CD14-positive monocyte (primary cell): ENCODE results near the gene KIAA0753. TPM values are rescaled to one million over a fixed set of nuclear protein-coding genes. Genes with fewer than 3 reads are reported as not detected.

Source experiments
- DNase-seq, 3 donors: peaks; one replicate each; pipeline ENCODE4 v3.0.0-alpha.2; 2011 to 2022
- H2AFZ ChIP-seq: 2 replicates; pipeline ENCODE4 v1.6.0; 2012; ENCODE audit warnings: mild to moderate bottlenecking, low read depth, low read length, inconsistent platforms; ENCODE audit not compliant: insufficient read depth, poor library complexity, severe bottlenecking
- H3K27ac ChIP-seq, 2 donors: 1 replicate in 1 of 2; 2 replicates in 1 of 2; pipeline ENCODE4 v1.5.1; 2012 to 2013; ENCODE audit warnings: low read length in 2 of 2, control low read depth in 1 of 2, inconsistent platforms in 1 of 2, low read depth in 1 of 2, mild to moderate bottlenecking in 1 of 2
- H3K27me3 ChIP-seq, 2 donors: one replicate each; pipeline versions ENCODE4 v1.6.0 to v1.6.1; 2011 to 2013; ENCODE audit warnings: low read length in 2 of 2; ENCODE audit not compliant: control insufficient read depth in 2 of 2, insufficient read depth in 2 of 2
- H3K36me3 ChIP-seq, 2 donors: replicated peaks in 1 of 2; 1 replicate in 1 of 2; 2 replicates in 1 of 2; pipeline versions ENCODE4 v1.5.1 to v1.6.1; 2012 to 2013; ENCODE audit warnings: low read length in 2 of 2, control low read depth in 1 of 2, inconsistent platforms in 1 of 2, mild to moderate bottlenecking in 1 of 2; ENCODE audit not compliant: insufficient read depth in 2 of 2, control insufficient read depth in 1 of 2
- H3K4me1 ChIP-seq, 2 donors: 1 replicate in 1 of 2; 2 replicates in 1 of 2; pipeline versions ENCODE4 v1.5.1 to v1.6.1; 2012 to 2013; ENCODE audit warnings: low read length in 2 of 2, control low read depth in 1 of 2, inconsistent platforms in 1 of 2, mild to moderate bottlenecking in 1 of 2, moderate library complexity in 1 of 2; ENCODE audit not compliant: insufficient read depth in 2 of 2, control insufficient read depth in 1 of 2
- H3K4me2 ChIP-seq: replicated peaks from 2 replicates; pipeline ENCODE3; 2012; ENCODE audit warnings: low read length, moderate library complexity, mild to moderate bottlenecking; ENCODE audit not compliant: poor library complexity, severe bottlenecking; ENCODE audit errors: extremely low read depth
- H3K4me3 ChIP-seq, 3 experiments: fragments of 200-600 bp in 1 of 3; sonication (generic) in 1 of 3; replicated peaks in 1 of 3; 1 replicate in 2 of 3; 2 replicates in 1 of 3; pipeline ENCODE4 v1.5.1; 2011 to 2013; ENCODE audit warnings: low read length in 3 of 3, mild to moderate bottlenecking in 3 of 3, control low read depth in 2 of 3, low read depth in 2 of 3, inconsistent platforms in 1 of 3, moderate library complexity in 1 of 3
- H3K79me2 ChIP-seq: 2 replicates; pipeline ENCODE4 v1.6.0; 2012; ENCODE audit warnings: mild to moderate bottlenecking, control low read depth, inconsistent platforms, low read length, moderate library complexity; ENCODE audit not compliant: insufficient read depth
- H3K9ac ChIP-seq: 2 replicates; pipeline ENCODE4 v1.6.0; 2017; ENCODE audit warnings: low read length, mild to moderate bottlenecking; ENCODE audit not compliant: insufficient read depth, poor library complexity, severe bottlenecking
- H3K9me3 ChIP-seq, 2 donors: replicated peaks in 1 of 2; 1 replicate in 1 of 2; 2 replicates in 1 of 2; pipeline versions ENCODE4 v1.5.1 to v1.6.1; 2012 to 2013; ENCODE audit warnings: low read length in 2 of 2, control low read depth in 1 of 2; ENCODE audit not compliant: control insufficient read depth in 1 of 2, insufficient read depth in 1 of 2
- H4K20me1 ChIP-seq: 2 replicates; pipeline ENCODE4 v1.6.0; 2012; ENCODE audit warnings: mild to moderate bottlenecking, low read length, control low read depth, moderate library complexity; ENCODE audit not compliant: insufficient read depth
- H3K27ac Mint-ChIP-seq, 7 donors: one replicate each; pipeline ENCODE4 v1.8.0; 2020; ENCODE audit warnings: mild to moderate bottlenecking in 7 of 7, mixed read lengths in 7 of 7, moderate library complexity in 6 of 7, inconsistent platforms in 2 of 7
- H3K27me3 Mint-ChIP-seq, 3 donors: one replicate each; pipeline ENCODE4 v1.8.0; 2021 to 2022; ENCODE audit warnings: low read depth in 3 of 3, mild to moderate bottlenecking in 3 of 3, mixed read lengths in 3 of 3, moderate library complexity in 3 of 3, inconsistent platforms in 1 of 3
- H3K36me3 Mint-ChIP-seq, 2 donors: one replicate each; pipeline ENCODE4 v1.8.0; 2020; ENCODE audit warnings: mixed read lengths in 2 of 2, inconsistent platforms in 1 of 2, mild to moderate bottlenecking in 1 of 2
- H3K4me1 Mint-ChIP-seq: one replicate; pipeline ENCODE4 v1.8.0; 2020; ENCODE audit warnings: mild to moderate bottlenecking, mixed read lengths
- H3K4me3 Mint-ChIP-seq, 2 donors: one replicate each; pipeline ENCODE4 v1.8.0; 2020; ENCODE audit warnings: mild to moderate bottlenecking in 2 of 2, mixed read lengths in 2 of 2, moderate library complexity in 1 of 2
- H3K9me3 Mint-ChIP-seq, 7 donors: one replicate each; pipeline ENCODE4 v1.8.0; 2020 to 2022; ENCODE audit warnings: mixed read lengths in 7 of 7, mild to moderate bottlenecking in 6 of 7, moderate library complexity in 6 of 7, inconsistent platforms in 2 of 7
- CTCF ChIP-seq: fragments of 200-600 bp; IDR thresholded peaks from one replicate; pipeline ENCODE4 v1.8.0; 2022; ENCODE audit warnings: antibody characterized with exemption, mild to moderate bottlenecking
- whole genome bisulfite sequencing: methylation state at CpG from one replicate; pipeline ENCODE4 v1.1.5; 2013; ENCODE audit warnings: missing lambda C conversion rate; ENCODE audit not compliant: insufficient coverage; 5-methylcytosine and 5-hydroxymethylcytosine counted together
- intact Hi-C, 2 donors: fragments of 100-400 bp; cut with micrococcal nuclease; formaldehyde crosslinking; loops; one replicate each; pipeline versions ENCODE4 v1.15.0 to v1.15.1; 2023
- polyA plus RNA-seq, 3 donors: library from polyadenylated mRNA; depleted of rRNA in 1 of 3; unstranded in 2 of 3; stranded (reverse) in 1 of 3; fragments of 300-500 nt in 2 of 3; fragments of >200 nt in 1 of 3; fragmentation: Illumina TruSeq in 2 of 3; gene quantifications; 1 replicate in 2 of 3; 2 replicates in 1 of 3; pipeline ENCODE4 v1.2.3, GENCODE V29; 2012 to 2021

The KIAA0753 gene
- polyA plus RNA-seq, 3 donors, result 1.7 to 6.6 (median 3.5) TPM

DNA sequence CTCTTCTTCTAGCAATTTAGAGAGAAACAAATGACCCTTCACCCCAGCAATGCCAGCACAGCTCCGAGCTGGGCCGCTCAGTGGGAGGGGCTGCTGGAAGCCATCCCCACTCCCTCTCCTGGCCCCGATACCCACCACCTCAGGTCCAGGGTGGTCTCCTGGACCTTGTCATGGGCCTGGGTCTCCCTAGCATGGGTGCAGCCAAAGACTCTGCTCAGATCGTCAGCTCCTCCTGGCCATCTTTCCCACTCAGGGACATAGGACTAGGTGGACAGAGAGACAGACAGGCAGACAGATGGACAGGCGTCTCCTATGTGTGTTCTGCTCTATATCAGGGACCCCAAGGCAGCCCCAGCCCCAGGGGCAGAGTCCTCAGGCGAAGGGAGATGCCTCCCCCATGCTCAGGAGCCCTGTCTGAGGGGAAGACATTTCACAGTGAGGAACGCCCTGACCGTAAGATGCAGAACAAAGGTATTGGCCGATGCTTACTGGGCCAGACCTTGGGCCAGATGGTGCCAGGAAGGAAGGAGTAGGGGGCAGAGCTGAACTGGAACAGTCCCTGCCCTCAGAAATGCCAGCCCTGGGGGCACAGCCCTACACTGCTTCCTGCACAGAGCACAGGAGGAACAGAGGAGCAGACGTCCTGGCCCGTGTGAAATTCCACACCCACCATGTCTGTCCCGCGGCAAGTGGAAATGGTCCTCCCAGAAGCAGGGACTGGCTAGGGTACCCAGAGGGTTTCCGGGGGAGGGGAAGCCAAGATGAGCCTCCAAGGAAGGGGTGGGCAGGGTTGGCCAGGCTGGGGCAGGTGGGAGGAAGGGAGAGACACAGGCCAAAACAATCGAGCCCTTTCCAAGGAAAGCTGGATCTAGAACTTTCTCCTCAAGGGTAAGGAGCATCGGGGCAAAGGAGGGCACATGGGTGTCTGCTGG, 97.2 kb downstream of the KIAA0753 start:
- Mint-ChIP-seq H3K27ac (no peak overlapping the region), H3K27me3 (peaks cover 8 to 22% (median 10%) of the 10 kb centered on the region in 3 donors), H3K4me3 (no peak overlapping the region), H3K4me1 (peaks cover 4% of the 10 kb centered on the region), H3K9me3 (peaks cover 5 to 15% (median 10%) of the 10 kb centered on the region in 7 donors), H3K36me3 (no peaks in the 10 kb centered on the region)
- DNase-seq, result no peak
- Histone ChIP-seq H3K9me3 (peaks cover 6 to 12% of the 10 kb centered on the region in 2 donors), H3K4me1 (no peaks in the 10 kb centered on the region), H3K27ac (no peak overlapping the region), H3K27me3 (no peaks in the 10 kb centered on the region), H3K4me2 (no peak overlapping the region), H2AFZ (no peak overlapping the region), H3K79me2 (no peaks in the 10 kb centered on the region), H4K20me1 (no peaks in the 10 kb centered on the region), H3K36me3 (no peaks in the 10 kb centered on the region), H3K9ac (no peak overlapping the region), H3K4me3 (no peak overlapping the region)
- TF ChIP-seq CTCF, result no peak
- intact Hi-C loops, result no loop called here
- WGBS, result 88% methylated on average over 8 of the region's 16 CpGs

DNA sequence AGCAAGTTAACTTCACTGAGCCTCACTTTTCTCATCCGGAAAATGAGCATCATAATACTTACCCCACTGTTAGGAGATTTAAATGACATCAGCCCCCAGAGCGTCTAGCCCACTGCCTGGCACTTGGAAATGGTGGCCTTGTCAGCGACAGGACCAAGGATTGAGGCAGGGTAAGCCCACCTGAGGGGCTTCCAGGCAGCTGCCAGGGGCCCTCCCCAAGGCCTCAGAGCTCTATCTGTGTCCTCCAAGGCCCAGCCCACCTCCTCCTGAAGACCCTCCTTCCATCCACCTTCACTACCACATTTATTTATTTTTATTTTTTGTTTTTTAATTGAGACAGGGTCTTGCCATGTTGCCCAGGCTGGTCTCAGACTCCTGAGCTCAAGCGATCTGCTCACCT, 97.9 kb downstream of the KIAA0753 start:
- H3K27me3 Mint-ChIP-seq, result peaks cover 7 to 17% (median 11%) of the 10 kb centered on the region in 3 donors
- no peaks in the 10 kb centered on the region for H4K20me1 ChIP-seq
- no peak overlapping the region for H3K4me3 ChIP-seq
- H3K4me2 ChIP-seq, result no peak overlapping the region
- H2AFZ ChIP-seq, result no peak overlapping the region
- H3K4me1 ChIP-seq, result no peaks in the 10 kb centered on the region
- TF ChIP-seq CTCF, result no peak
- 94% methylated on average over 3 of the region's 4 CpGs for WGBS
- no peak overlapping the region for H3K4me3 Mint-ChIP-seq
- H3K27ac Mint-ChIP-seq, result no peak overlapping the region
- DNase-seq, result no peak
- no peaks in the 10 kb centered on the region for H3K36me3 Mint-ChIP-seq
- H3K9me3 Mint-ChIP-seq, result peaks cover 5 to 15% (median 10%) of the 10 kb centered on the region in 7 donors
- no peaks in the 10 kb centered on the region for H3K4me1 Mint-ChIP-seq
- peaks cover 6 to 12% of the 10 kb centered on the region in 2 donors for H3K9me3 ChIP-seq
- no peaks in the 10 kb centered on the region for H3K27me3 ChIP-seq
- H3K36me3 ChIP-seq, result no peaks in the 10 kb centered on the region
- no peak overlapping the region for H3K9ac ChIP-seq
- H3K79me2 ChIP-seq, result no peaks in the 10 kb centered on the region
- no peak overlapping the region for H3K27ac ChIP-seq
- intact Hi-C loops, result no loop called here
